SH-SY5Y (cell line): Measurements from ENCODE around the gene IKZF5.

Source experiments
- GATA2 ChIP-seq: IDR thresholded peaks from 2 replicates; pipeline ENCODE4 v1.6.1; 2011; ENCODE audit warnings: mild to moderate bottlenecking, low read depth, low read length
- GATA3 ChIP-seq: IDR thresholded peaks from 2 replicates; pipeline ENCODE4 v1.6.1; 2011; ENCODE audit warnings: low read depth, mild to moderate bottlenecking, low read length, moderate library complexity

IKZF5 gene

DNA sequence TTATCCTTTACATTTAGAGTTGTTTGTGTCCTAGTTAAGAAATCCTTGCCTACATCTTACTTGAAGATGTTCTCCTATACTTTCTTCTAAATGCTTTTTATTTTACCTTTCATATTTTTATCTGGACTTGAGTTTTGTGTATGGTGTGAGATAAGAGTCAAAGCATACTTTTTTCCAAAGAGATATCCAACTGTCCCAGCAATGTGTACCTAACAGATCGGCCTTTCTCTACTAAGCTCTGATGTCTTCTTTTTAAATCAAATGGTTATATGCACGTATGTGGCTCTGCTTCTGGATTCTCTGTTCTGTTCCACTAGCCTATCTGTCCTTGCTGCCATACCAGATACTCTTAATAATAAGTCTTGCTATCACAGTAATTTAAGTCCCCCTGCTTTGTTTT is 7.2 kb downstream of the IKZF5 start:
- TF ChIP-seq GATA3: no peak
- TF ChIP-seq GATA2: no peak

DNA sequence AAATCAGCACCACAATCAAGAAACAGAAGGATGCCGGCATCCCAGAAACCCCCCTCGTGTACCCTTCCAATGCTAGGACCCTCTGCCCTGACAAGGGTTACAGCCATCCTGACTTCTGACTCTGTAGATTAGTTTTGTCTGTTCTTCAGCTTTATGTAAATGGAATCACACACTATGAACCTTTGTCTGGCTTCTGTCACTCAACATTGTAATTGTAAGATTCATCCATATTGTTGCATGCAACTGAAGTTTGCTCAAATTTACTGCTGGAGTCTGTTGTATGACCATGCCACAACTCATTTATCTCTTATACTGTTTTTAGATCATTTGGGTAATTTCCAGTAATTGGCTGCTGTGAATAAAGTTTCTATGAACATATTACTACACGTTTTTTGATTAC is 8.4 kb downstream of the IKZF5 start:
- TF ChIP-seq GATA2 (no peak), GATA3 (no peak)

DNA sequence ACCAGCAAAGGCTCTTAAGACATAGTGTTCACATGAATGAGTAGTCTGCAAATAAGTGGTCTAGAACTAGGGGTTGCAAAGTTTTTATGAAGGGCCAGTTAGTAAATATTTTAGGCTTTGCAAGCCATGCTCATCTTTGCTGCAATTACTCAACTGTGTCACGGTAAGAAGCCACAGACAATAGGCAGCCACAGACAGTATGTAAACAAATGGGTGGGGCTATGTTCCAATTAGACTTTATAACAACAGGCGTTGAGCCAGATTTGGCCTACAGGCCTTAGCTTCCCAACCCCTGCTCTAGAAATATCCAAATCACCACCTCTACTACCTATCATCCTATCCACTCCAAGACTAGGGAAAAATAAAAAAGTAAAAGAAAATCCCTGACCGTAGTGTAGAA is 9.2 kb downstream of the IKZF5 start:
- no peak for TF ChIP-seq GATA2
- no peak for TF ChIP-seq GATA3

DNA sequence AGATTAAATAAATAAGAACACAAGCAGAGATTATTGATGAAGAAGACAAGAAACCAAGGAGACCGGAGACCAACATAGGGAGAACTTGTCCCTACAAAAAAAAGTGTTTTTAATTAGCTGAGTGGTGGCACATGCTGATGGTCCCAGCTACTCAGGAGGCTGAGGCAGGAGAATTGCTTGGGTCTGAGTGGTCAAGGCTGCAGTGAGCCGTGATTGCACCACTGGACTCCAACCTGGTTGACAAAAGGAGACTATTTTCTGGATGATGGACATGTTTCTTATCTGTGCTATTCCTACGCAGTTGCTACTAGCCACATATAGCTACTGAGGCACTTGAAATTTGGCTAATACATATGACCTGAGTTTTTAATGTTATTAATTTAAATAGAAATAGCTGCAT is 9.7 kb downstream of the IKZF5 start:
- TF ChIP-seq GATA3 (no peak), GATA2 (no peak)

DNA sequence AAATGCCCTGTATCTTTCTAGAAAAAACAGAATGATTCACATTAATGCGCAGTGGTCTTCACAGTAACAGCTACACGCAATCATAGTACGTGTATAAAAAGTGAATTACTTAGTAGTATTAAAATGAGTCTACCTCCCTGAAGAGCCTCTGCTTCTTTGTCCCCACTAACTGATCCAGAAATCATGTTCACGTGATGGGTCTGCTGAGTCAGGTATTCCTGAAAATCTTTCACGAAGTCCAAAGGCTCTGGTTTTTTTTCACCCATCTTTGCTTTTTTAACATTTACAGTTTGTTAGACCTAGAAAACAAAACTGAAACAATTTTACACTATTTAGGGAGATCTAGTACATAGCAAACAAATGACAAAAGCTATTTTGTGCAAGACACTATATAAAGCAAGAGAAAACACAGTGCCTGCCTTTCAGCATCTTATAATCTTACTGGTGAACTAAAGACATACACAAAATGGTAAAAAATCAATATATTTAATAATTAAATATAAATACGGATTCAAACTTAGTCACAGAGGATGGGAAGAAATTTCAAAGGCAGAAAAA is 10.2 kb downstream of the IKZF5 start:
- TF ChIP-seq GATA2: no peak
- no peak for TF ChIP-seq GATA3

DNA sequence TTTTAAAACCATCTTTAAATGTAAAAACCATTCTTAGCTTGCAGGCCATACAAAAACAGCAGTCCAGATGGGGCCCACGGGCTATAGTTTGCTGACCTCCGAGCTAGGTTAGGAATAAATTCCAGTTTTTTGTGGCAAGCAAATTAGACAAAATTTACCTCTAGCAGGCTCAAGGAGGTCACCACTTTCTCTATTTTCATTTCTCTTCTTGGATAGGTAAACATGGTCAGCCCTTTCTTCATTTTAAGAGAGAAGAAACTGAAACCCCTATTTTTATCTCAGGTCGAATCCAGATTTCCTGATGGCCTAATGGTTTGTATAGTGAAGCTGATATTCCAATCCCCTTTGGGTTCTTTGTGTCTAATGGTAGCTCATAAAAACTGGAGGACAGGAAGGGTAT is 10.7 kb downstream of the IKZF5 start:
- TF ChIP-seq GATA2 (no peak), GATA3 (no peak)

DNA sequence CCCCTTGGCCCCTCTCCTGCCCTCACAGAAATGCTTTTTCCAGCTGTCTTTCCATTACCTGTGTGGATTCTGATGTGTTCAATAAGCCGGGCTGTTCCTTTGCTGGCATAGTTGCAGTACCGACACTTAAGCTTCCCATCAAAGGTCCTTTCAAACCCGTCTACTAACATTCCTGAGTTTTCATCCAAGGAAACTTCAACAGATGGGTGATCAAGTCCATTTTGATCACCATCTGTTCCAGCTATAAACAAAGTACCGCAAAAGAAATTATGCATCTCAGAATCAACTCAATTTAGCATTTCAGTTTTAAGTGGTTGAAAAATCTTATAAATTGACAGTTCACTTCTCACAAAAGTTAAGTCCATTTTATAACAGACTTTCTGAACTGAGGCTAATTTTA is 12.7 kb downstream of the IKZF5 start:
- TF ChIP-seq GATA3 (no peak), GATA2 (no peak)

DNA sequence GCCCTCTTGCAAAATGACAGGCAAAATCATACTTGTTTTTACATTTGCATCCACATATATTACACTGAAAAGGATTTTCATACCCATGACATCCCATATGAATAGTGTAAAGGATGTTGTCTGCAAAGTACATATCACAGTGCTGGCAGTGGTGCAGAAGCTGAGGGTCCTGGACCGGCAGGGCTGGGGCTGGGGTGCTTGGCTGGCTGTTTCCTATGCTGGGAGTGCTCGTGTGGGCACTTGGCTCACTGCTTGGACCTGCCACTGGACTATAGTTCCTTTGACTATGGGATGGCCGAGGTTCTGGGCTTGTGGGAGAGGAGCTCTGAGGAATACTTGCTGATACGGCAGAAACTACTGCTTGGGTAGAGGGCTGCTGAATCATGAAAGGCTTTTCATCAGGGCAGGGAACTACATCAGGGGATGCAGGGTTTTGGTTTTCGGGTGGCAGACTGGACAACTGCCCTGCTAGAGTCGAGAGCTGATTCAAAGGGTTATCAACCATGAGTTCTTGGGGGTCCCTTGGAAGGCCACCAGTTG is 14.7 kb downstream of the IKZF5 start:
- TF ChIP-seq GATA2: no peak
- TF ChIP-seq GATA3: no peak

DNA sequence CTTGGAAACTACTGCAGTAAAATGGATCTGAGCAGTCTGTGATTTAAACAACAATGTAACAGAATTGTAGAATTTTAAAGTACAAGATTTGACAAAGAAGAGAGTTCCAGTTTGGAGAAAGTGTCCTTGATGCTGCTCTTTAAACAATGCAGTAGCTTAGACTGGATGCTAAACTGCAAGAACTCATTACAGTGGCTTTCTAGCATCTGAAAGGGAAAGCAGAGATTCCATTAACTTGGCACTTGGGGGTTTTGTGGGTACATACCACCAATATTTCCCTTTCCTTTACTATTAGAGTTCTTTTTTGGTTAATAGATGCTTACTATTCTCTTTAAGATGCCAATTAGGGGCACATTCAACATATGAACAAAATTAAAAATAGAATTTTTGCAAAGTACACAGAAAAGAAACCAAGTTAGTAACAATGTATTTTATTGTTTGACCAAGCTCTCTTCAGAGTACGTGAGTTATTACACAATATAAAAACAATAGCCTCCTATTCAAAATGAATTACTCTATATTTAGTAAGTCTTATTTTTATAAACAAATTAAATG is 16.5 kb downstream of the IKZF5 start:
- TF ChIP-seq GATA3 (no peak), GATA2 (no peak)

DNA sequence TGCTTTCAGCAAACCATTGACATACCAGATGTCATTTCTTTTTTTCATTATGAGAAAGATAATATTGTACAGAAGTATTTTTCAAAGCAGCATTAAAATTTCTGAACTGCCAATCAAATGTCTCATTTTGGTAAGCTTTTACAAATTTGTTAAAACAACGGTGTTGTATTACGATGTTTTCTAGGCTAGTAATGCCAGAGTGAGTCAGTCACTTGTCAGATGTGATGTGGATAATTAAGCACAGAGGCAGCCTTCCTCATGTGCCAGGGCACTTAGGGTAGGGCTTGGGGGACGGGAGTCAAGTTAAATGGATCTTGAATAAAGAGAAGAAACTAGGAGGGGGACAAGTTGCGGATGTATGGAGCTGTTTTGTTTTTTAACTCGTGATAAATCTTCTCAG is 18.3 kb downstream of the IKZF5 start:
- TF ChIP-seq GATA3 (no peak), GATA2 (no peak)

DNA sequence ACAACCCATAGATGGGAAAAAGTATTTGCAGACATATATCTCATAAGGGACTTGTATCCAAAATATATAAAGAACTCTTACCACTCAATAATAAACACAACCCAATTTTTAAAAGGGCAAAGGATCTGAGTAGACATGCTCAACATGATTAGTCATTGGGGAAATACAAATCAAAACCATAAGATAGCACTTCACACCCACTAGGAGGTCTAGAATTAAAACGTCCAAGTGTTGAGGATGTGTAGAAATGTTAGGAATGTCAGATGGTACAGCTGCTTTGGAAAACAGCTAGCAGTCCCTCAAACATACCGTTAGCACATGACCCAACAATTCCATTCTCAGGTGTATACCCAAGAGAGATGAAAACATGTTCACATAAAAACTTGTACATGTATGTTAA is 20.1 kb downstream of the IKZF5 start:
- TF ChIP-seq GATA2 (no peak), GATA3 (no peak)

DNA sequence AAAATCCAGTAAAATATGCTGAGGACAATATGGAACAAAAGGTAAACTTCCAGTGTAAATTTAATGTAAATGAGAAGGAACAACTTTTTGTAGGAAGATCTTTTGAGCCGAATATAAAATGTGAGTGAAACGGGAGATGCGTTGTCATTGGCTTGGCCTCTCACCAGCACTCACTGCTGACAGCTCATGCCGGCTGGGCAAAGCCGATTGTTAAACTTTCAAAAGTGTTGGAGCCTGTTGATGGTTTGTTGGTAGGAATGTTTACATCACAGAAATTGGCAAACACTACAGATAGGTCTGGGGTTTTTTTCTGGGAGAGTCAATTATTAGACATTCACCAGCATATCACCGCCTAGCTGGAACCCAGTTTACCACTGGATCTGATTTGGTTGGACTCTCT is 22.3 kb downstream of the IKZF5 start:
- TF ChIP-seq GATA3 (no peak), GATA2 (no peak)

DNA sequence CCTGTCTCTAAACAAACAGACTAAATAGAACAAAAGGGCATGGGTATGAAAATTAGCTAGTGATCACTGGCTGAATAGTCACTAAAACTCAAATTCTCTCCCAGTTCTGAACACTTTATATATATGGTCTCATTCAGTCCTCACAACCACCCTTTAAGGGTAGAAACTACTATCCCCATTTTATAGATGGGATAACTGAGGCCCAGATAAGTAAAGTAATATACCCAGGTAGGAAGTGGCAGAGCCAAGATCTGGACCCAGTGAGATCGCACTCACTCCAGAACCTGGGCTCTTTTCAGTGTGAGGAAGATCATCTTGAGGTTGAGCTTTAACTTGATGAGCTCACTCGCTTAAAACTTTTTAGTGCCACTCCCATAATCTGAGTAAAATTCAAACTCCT is 23.9 kb downstream of the IKZF5 start:
- TF ChIP-seq GATA2: no peak
- TF ChIP-seq GATA3: no peak

DNA sequence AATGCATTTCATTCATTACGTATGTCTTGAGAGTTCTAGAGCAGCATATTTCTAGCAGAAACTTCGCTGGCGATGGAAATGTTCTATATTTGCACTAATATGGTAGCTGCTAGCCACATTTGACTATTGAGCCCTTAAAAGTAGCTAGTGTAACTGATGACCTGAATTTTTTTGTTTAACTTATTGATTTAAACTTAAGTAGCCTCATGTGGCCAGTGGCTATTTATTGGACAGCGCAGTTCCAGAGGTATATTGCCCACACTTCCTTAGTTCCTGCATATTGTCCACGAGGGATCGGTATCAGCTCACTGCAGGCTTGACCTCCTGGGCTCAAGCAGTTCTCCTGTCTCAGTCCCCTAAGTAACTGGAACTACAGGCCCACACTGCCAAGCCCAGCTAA is 24.7 kb downstream of the IKZF5 start:
- TF ChIP-seq GATA2 (no peak), GATA3 (no peak)

DNA sequence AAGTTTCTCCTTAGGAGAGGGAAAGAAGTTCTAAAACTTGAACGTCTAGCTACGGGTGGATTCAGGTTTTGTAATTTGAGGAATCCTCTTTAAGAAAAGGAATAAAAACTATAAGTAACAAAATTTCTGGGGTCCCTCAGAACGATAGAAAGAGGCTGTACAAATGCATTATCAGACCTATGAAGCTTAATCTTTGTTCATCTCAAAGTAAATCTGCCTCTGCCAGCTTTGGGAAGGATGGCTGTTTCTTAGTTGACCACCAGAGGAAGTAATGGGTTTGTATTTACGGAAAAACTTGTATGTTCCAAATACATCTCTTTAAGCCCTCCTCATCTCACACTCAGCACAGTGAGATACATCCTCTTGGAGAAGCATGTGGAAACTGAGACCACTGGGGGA is 27.5 kb downstream of the IKZF5 start:
- TF ChIP-seq GATA3 (peak; percentile 68; the same call in 1 of the 2 replicates), GATA2 (no peak)

DNA sequence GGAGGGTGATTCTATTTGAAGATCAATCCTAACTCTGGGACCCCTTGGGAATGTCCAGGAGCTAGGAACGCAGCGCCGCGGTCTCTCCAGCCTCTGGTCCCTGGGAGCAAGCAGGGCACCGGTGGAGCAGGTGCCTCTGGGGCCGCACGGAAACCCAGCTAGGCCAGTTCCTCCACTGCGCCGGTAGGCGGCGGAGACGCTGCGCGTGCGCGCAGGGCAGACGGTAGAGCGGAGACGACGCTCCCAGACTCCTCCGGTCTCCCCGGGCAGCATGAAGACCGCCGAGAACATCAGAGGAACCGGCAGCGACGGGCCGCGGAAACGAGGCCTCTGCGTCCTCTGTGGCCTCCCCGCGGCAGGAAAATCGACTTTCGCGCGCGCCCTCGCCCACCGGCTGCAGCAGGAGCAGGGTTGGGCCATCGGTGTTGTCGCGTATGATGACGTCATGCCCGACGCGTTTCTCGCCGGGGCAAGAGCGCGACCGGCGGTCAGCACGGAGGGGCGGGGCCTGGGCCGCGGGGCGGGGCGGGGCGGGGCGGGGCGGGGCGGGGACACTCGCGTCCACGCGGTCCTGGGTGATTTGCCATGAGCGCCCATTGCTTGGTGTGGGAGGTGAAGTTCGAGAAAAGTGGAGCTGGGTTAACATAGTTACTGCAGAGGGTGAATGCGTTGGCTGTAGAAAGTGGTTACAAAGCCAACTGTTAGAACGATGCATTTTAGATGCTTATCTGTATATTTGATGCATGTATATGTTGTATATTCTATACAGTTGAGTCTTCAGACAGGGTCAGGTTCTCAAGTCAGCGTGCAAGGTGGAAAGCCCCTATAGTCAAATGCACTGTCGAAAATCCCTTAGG is 28.2 kb downstream of the IKZF5 start, which contains the start of gene PSTK:
PSTK (plus strand) TSS at position 193 of the 857 bp plus-strand sequence; CDS start at position 272, 79 bp downstream.
- TF ChIP-seq GATA3 (no peak; the same call in 1 of the 2 replicates), GATA2 (peak; percentile 67)
